Ureter (tissue), 1 donor: ENCODE data around the gene GMFB. TPM values are rescaled to one million over a fixed set of nuclear protein-coding genes. Genes with fewer than 3 reads are reported as not detected.

Experiments used
- DNase-seq: peaks from one replicate; pipeline ENCODE4 v3.0.0-alpha.2; 2020; ENCODE audit warnings: low spot score
- total RNA-seq: library from RNA; stranded (reverse); gene quantifications from one replicate; pipeline ENCODE4 v1.2.4, GENCODE V29; 2023
- donor health status: DM: yes; HTN: yes; CAD: no.

Gene GMFB
- total RNA-seq, 1 donor from 2014 or later, result 35.9 TPM

DNA sequence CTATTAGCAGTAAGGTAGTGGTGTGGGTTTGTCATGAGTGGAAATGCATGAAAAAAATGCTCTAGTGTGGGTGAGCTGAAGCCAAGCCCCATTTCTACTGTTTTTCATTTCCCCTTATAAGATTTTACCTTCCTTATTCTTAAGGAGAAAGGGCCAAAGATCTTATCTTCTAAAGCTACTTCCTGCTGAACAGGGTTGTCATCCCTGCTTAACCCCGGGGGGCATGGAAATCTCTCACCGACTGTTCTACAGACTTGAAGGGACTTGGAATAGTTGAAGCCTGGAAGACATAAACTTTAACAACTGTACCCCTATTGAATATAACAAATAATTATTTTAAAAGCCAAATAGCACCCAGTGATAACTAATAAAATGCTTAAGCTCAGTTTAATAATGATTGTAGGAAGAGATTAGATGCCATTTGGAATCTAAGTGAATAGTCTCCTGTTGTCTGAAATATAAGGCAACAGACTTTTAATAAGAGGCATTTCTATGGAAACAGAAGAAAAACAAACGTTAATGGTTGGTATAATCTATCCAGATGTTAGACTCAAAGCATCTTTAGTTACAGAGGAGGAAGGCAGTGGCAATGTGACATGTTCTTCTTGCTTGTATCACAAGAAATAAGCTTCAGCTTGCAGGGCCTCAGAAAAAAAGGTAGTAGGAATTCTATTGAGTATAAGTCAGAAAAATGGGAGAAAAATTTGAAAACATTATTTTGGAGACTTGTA lies 1.8 kb upstream of the GMFB start:
- no peak for DNase-seq

DNA sequence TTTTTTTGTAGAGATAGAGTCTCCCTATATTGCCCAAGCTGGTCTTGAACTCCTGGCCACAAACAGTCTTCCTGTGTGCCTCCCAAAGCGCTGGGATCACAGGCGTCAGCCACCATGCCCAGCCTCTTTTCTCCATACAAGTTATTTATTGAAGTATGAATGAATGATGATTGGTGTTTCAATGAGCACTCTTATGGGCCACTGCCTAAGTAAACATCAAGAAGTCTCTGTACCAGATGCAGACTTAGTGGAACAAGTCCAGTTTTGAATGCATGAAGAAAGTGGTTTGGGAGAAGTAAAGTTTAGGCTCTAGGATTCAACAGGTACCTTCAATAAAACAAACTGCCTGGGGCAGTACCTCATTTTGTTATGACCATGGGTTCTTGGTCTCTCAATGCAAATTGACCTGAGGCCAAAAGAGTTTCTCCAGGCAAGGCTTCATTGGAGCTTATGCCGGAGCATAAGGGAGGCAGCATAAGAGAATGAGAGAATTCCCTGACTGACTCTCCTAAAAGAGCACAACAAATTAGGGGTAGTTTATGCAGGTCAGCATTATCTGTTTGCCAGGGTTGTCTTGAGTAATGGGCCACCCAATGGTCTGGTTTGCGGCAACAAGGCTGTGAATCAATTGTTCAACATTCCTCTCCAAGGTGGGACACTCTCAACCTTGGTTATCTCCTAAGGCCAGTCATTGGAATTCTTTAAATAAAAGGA lies 1.1 kb upstream of the GMFB start:
- DNase-seq, result no peak

- no peak for DNase-seq
Measured at GRCh38 chr14:54489318-54489683, 521 bp upstream of the GMFB start.

GRCh38 chr14:54488318-54488645 lies 498 bp downstream of the GMFB start:
- DNase-seq, result no peak

GRCh38 chr14:54487771-54488170 lies 1.0 kb downstream of the GMFB start:
- no peak for DNase-seq

DNA sequence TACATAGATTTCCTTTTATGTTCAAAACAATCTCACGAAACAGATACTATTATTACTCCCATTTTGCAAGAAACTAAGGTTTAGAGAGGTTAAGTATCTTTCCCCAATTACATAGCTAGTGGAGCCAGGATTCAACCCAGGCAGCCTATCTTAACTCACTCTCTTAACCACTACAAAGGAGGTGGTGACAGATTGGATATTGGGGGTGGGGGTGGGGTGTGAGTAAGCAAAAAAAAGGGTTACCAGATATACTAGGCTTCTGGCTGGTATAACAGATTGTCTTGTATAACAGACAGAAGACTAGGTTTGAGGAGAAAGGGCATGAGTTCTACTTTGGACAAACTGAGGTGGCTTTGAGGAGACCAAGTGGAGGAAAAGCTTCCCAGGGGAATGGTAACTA lies 2.1 kb downstream of the GMFB start:
- DNase-seq, result no peak

DNA sequence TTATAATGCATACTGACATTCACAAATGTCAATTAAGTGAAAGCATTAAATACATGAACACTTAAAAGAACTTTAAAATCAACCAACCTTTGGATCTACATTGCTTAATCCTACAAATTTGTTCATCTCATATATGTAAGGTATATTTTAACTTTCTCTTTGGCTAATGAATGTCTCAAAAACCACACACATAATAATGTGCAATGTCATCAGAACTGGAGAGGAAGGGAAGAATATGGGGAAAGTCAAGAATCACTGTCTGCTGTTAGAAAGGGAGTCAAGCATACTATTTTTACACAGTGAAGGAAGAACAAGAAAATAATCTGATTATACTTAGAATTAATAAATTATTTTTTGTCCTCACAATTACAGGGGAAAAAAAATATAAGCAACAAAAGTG lies 4.9 kb downstream of the GMFB start:
- no peak for DNase-seq

- no peak for DNase-seq
Measured at GRCh38 chr14:54483073-54483745, 5.6 kb downstream of the GMFB start.

- DNase-seq, result no peak
Measured at GRCh38 chr14:54481695-54482094, 7.1 kb downstream of the GMFB start.

GRCh38 chr14:54480830-54481562 lies 7.8 kb downstream of the GMFB start:
- no peak for DNase-seq

DNA sequence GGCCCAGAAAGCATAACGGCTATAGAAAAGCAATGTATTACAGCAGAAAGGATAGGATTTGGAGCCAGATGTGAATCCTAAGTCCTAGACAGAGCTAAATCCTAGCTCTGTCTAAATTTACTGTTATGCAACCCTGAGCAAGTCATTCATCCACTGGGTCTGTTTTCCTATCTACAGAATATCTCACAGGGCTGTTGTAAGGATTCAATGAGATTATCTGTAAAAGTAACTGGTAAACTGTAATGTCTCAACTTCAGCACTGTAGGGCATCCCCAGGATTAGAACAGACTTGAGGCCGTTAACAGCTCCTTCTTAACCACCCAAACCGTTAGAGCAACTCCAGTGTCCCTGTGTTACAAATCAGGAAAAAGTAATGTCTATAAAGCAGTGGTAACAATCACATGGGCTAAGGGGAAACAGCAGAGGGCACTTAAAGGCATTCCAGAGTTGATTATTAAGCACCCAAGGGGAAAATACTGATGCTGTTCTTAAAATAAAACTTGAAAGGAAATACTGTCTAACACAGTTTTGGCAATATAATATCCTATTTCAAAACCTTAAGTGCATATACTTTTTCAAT lies 10.1 kb downstream of the GMFB start:
- DNase-seq, result no peak

DNA sequence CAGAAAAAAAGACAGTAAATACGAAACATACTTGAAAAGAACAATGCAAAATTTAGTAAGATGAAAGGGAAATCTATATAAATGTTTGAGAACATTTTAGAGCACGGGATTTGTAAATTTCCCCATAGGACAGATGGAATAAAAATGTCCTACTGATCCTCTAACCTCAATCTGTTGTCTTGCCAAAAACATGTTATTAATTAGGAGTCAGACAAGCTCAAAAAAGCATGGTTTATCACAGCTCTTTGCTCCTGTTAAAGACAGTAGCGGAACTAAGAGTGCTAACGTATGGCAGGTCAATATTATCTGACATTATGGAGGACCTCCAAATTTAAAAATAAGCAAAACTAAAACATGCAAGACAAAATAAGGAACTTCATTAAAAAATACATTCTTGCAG lies 12.9 kb downstream of the GMFB start:
- no peak for DNase-seq

DNA sequence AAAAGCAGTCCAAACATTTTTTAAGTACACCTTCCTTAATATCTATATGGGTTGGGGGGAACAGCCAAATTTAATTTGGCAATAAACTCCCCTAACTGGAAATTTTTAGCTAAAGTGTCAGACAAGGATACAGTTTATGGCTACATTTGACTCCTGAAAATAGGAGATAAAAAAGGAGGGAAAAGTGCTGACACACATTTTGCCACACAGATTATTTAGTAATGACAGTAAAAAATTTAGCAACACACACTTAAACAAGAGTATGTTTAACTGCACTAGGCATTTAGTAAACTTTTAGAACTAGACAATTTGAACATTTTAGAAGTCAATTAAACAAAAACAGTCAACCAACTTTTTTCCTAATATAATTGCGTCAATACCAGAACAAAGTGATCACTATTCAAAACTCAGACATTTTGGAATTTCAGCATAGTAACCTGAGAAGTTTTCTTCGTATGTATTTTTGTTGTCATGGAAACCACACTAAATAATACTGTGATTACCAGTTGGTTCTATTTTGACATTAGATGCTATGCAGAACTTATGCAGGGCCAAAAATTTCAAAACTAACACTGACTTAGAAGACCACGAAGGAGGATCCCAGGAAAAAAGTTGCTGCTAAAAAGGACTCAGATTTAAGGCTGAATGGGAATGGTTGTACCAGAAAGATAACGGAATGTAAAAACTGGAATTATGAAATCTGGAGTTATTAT lies 13.4 kb downstream of the GMFB start:
- no peak for DNase-seq

GRCh38 chr14:54474232-54474793 lies 14.5 kb downstream of the GMFB start:
- no peak for DNase-seq

GRCh38 chr14:54472315-54472714 lies 16.5 kb downstream of the GMFB start:
- no peak for DNase-seq

GRCh38 chr14:54471641-54472040 lies 17.1 kb downstream of the GMFB start:
- DNase-seq, result no peak

DNA sequence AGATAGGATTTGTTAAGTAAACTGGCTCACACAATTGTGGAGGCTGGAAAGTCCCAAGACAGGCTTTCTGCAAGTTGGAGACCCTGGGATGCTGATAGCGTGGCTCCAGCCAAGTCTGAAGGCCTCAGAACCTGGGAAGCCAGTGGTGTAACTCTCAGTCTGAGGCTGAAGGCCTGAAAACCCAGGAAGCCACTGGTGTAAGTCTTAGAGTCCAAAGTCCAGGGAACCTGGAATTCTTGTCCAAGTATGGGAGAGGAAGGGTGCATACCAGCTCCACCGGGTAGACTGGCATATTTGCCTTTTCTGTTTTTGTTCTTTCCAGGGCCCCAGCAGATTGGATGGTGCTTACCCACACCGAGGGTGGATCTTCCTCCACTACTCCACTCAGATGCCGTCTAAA lies 18.1 kb downstream of the GMFB start:
- no peak for DNase-seq

DNA sequence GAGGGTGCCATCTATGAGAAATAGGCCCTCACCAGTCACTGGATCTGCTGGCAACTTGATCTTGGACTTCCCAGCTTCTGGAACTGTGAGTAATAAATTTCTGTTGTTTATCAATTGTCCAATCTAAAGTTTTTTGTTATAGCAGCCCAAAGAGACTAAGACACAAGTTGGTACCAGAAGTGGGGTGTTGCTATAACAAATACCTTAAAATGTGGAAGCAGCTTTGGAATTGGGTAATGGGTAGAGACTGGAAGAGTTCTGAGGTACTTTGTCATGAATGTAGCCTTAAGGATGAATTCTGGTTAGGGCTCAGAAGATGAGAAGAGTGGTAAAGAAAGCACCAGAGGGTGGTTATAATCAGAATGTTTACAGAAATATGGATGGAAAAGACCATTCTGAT lies 21.5 kb downstream of the GMFB start:
- DNase-seq, result no peak

DNA sequence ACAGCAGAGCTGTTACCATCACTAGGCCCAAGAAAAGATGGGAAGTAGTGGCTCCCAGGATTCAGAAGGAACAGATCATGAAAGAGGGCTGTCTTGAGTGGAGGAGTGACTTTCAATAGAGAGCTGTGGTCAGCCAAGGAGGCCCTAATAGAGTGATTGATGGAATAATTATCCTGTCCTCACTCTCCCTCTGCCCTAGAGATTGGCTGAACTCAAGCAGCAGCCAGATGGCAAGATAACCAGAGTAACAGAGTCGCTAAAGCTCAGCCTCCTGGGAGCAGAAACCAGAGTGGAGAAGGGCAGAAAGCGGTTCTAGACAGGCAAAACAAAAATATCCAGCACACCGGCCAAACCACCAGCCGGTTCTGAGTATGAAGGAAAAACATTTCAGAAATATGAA lies 23.1 kb downstream of the GMFB start:
- no peak for DNase-seq

DNA sequence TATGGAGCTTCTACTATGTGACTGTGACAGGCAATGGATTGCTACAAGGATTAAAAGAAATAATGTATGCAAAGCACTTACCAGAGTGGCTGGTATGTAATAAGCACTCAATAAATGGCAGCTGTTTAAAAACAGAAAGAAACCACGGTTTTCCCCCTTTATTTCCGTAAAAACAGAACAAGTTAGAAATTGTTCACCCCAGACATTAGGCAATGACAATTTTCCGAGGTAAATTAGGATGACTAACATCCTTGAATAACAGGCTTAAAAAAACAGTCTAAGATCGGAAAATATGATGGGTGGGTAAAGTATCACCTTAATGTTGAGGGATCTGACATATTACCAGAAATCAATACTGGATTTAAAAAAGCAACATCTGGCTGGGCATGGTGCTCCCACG lies 26.7 kb downstream of the GMFB start:
- no peak for DNase-seq

GRCh38 chr14:54459106-54459505 lies 29.7 kb downstream of the GMFB start:
- DNase-seq, result no peak
